ENCODE measurements around the gene S100A10. TPM values are rescaled to one million over a fixed set of nuclear protein-coding genes. Genes with fewer than 3 reads are reported as not detected.

S100A10 gene
- total RNA-seq, 1 experiment from 2014 or later: 160 TPM

DNA sequence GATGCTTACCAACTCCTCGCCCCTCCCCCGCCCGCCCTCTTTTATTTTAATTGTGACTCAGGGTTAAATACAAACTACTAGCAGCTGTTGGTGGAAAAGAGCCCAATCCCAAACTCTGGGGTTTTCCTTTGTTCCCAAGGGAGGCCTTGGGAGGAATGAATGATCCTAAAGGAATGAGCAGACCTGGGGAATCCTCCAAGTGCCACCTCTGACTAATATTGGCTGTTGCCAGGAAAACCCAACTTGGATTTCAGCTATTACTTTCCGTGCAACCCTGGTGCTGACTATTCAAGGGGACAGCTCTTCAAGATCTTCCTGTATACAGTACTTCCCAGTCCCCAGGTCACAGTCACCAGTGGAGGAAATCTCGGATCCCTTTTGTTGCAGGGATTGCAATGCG is 1.3 kb upstream of the S100A10 start:
- Histone ChIP-seq H3K9me3 (ENCODE audit: control insufficient read depth, low read depth, low read length) (no peaks in the 10 kb centered on the region), H3K23me2 (ENCODE audit: insufficient read length, low read depth, low read length, poor library complexity, severe bottlenecking) (peaks cover 21% of the 10 kb centered on the region), H3K27ac (ENCODE audit: insufficient read length, low read depth, low read length) (no peak overlapping the region), H3K79me2 (ENCODE audit: insufficient read depth, low read length) (peaks cover 14% of the 10 kb centered on the region), H4K8ac (replicated peaks; ENCODE audit: insufficient read length, low read depth, low read length) (no peak overlapping the region), H2BK5ac (ENCODE audit: insufficient read length, low read length) (no peak overlapping the region), H3K14ac (ENCODE audit: insufficient read depth, low read length) (no peak overlapping the region), H3K27me3 (ENCODE audit: insufficient read depth, low read length) (no peaks in the 10 kb centered on the region), H4K5ac (ENCODE audit: insufficient read length, low read depth, low read length) (no peak overlapping the region), H4K91ac (ENCODE audit: insufficient read length, low read depth, low read length) (no peak overlapping the region), H3K18ac (ENCODE audit: insufficient read length, low read depth, low read length) (no peak overlapping the region), H3K4ac (ENCODE audit: low read depth, low read length) (no peak overlapping the region), H2AFZ (ENCODE audit: low read length) (no peak overlapping the region), H3K4me2 (ENCODE audit: insufficient read depth, insufficient read length, low read length) (peak overlapping the region; percentile 8), H3T11ph (ENCODE audit: low read length) (no peak overlapping the region), H3K23ac (ENCODE audit: insufficient read length, low read depth, low read length) (no peak overlapping the region), H2BK20ac (ENCODE audit: low read depth, low read length, poor library complexity, severe bottlenecking) (no peak overlapping the region), H2BK120ac (ENCODE audit: low read depth, low read length, poor library complexity, severe bottlenecking) (no peak overlapping the region), H2BK12ac (ENCODE audit: insufficient read length, low read depth, low read length) (no peak overlapping the region), H3K79me1 (ENCODE audit: insufficient read depth, low read depth, low read length, poor library complexity, severe bottlenecking) (no peaks in the 10 kb centered on the region), H3K9ac (ENCODE audit: extremely low read depth, insufficient read length, low read length) (no peak overlapping the region), H3K4me1 (ENCODE audit: insufficient read depth, low read length) (peaks cover 9% of the 10 kb centered on the region; the same call in 1 of the 2 replicates), H2AK5ac (ENCODE audit: insufficient read length, low read length) (no peak overlapping the region), H3K56ac (ENCODE audit: insufficient read length, low read depth, low read length) (no peak overlapping the region), H2BK15ac (ENCODE audit: low read depth, low read length) (no peak overlapping the region), H4K20me1 (ENCODE audit: control insufficient read depth, insufficient read depth, insufficient read length) (no peaks in the 10 kb centered on the region)
- Mint-ChIP-seq H3K4me3 (peak overlapping the region; percentile 27 to 67; a peak in 2 of 5 replicates), H3K9me3 (no peaks in the 10 kb centered on the region), H3K27me3 (ENCODE audit: low read depth) (peaks cover 8% of the 10 kb centered on the region), H3K36me3 (ENCODE audit: insufficient read depth in 1 of 3, low read depth in 3 of 3) (no peaks in the 10 kb centered on the region), H3K4me1 (peaks cover 26 to 37% of the 10 kb centered on the region in 2 experiments), H3K27ac (peak overlapping the region in 1 of 3 experiments; percentile 7; a peak in 1 of 7 replicates)
- WGBS (ENCODE audit: extremely low coverage, insufficient read length, low lambda C conversion rate): no CpG with 5 or more reads among the region's 6 CpGs
- TF ChIP-seq, protein P1, sequence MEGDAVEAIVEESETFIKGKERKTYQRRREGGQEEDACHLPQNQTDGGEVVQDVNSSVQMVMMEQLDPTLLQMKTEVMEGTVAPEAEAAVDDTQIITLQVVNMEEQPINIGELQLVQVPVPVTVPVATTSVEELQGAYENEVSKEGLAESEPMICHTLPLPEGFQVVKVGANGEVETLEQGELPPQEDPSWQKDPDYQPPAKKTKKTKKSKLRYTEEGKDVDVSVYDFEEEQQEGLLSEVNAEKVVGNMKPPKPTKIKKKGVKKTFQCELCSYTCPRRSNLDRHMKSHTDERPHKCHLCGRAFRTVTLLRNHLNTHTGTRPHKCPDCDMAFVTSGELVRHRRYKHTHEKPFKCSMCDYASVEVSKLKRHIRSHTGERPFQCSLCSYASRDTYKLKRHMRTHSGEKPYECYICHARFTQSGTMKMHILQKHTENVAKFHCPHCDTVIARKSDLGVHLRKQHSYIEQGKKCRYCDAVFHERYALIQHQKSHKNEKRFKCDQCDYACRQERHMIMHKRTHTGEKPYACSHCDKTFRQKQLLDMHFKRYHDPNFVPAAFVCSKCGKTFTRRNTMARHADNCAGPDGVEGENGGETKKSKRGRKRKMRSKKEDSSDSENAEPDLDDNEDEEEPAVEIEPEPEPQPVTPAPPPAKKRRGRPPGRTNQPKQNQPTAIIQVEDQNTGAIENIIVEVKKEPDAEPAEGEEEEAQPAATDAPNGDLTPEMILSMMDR (conservative IDR thresholded peaks at IDR 0.05): no peak
- peak; percentile 54 for DNase-seq

Data from H9 (cell line).